PC-9 (cell line): ENCODE measurements around the gene PCDHB3.
"Not testable (repeated sequence)": the region's sequence is repeated elsewhere in the genome, so short reads cannot be mapped to it uniquely, and the experiment has no call there.

Source experiments
- EZH2 ChIP-seq: fragments of 200-600 bp; sonication (generic); IDR thresholded peaks from 2 replicates; pipeline ENCODE4 v1.8.0; 2017; ENCODE audit warnings: antibody characterized with exemption, low read depth
- TF ChIP-seq, protein P1 (sequence below): fragments of 200-600 bp; sonication (generic); conservative IDR thresholded peaks from 2 replicates; pipeline ENCODE4 v1.6.1; 2017; ENCODE audit warnings: mixed run types, antibody characterized with exemption, mild to moderate bottlenecking, moderate library complexity

DNA sequence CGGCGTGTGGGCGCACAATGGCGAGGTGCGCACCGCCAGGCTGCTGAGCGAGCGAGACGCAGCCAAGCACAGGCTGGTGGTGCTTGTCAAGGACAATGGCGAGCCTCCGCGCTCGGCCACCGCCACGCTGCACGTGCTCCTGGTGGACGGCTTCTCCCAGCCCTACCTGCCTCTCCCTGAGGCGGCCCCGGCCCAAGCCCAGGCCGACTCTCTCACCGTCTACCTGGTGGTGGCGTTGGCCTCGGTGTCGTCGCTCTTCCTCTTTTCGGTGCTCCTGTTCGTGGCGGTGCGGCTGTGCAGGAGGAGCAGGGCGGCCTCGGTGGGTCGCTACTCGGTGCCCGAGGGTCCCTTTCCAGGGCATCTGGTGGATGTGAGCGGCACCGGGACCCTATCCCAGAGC lies 51.8 kb downstream of the PCDHB3 start:
- not testable (repeated sequence) for TF ChIP-seq EZH2
- TF ChIP-seq, protein P1, sequence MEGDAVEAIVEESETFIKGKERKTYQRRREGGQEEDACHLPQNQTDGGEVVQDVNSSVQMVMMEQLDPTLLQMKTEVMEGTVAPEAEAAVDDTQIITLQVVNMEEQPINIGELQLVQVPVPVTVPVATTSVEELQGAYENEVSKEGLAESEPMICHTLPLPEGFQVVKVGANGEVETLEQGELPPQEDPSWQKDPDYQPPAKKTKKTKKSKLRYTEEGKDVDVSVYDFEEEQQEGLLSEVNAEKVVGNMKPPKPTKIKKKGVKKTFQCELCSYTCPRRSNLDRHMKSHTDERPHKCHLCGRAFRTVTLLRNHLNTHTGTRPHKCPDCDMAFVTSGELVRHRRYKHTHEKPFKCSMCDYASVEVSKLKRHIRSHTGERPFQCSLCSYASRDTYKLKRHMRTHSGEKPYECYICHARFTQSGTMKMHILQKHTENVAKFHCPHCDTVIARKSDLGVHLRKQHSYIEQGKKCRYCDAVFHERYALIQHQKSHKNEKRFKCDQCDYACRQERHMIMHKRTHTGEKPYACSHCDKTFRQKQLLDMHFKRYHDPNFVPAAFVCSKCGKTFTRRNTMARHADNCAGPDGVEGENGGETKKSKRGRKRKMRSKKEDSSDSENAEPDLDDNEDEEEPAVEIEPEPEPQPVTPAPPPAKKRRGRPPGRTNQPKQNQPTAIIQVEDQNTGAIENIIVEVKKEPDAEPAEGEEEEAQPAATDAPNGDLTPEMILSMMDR = not testable (repeated sequence)
